Measurements from ENCODE around the gene VPS13A. TPM values are rescaled to one million over a fixed set of nuclear protein-coding genes. Genes with fewer than 3 reads are reported as not detected.
"Not testable (repeated sequence)": the region's sequence is repeated elsewhere in the genome, so short reads cannot be mapped to it uniquely, and the experiment has no call there.

The VPS13A gene
- total RNA-seq, 1 experiment from 2014 or later = 31.5 TPM

- TF ChIP-seq, protein P1, sequence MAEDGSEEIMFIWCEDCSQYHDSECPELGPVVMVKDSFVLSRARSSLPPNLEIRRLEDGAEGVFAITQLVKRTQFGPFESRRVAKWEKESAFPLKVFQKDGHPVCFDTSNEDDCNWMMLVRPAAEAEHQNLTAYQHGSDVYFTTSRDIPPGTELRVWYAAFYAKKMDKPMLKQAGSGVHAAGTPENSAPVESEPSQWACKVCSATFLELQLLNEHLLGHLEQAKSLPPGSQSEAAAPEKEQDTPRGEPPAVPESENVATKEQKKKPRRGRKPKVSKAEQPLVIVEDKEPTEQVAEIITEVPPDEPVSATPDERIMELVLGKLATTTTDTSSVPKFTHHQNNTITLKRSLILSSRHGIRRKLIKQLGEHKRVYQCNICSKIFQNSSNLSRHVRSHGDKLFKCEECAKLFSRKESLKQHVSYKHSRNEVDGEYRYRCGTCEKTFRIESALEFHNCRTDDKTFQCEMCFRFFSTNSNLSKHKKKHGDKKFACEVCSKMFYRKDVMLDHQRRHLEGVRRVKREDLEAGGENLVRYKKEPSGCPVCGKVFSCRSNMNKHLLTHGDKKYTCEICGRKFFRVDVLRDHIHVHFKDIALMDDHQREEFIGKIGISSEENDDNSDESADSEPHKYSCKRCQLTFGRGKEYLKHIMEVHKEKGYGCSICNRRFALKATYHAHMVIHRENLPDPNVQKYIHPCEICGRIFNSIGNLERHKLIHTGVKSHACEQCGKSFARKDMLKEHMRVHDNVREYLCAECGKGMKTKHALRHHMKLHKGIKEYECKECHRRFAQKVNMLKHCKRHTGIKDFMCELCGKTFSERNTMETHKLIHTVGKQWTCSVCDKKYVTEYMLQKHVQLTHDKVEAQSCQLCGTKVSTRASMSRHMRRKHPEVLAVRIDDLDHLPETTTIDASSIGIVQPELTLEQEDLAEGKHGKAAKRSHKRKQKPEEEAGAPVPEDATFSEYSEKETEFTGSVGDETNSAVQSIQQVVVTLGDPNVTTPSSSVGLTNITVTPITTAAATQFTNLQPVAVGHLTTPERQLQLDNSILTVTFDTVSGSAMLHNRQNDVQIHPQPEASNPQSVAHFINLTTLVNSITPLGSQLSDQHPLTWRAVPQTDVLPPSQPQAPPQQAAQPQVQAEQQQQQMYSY (CRISPR knock-in tag; IDR thresholded peaks at IDR 0.05) = no peak
- TF ChIP-seq TEAD4 (CRISPR knock-in tag; IDR thresholded peaks at IDR 0.05) = no peak
- TF ChIP-seq, protein P2, sequence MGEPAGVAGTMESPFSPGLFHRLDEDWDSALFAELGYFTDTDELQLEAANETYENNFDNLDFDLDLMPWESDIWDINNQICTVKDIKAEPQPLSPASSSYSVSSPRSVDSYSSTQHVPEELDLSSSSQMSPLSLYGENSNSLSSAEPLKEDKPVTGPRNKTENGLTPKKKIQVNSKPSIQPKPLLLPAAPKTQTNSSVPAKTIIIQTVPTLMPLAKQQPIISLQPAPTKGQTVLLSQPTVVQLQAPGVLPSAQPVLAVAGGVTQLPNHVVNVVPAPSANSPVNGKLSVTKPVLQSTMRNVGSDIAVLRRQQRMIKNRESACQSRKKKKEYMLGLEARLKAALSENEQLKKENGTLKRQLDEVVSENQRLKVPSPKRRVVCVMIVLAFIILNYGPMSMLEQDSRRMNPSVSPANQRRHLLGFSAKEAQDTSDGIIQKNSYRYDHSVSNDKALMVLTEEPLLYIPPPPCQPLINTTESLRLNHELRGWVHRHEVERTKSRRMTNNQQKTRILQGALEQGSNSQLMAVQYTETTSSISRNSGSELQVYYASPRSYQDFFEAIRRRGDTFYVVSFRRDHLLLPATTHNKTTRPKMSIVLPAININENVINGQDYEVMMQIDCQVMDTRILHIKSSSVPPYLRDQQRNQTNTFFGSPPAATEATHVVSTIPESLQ (CRISPR knock-in tag; IDR thresholded peaks at IDR 0.05) = no peak
- TF ChIP-seq PRRX2 (CRISPR knock-in tag; IDR thresholded peaks at IDR 0.05) = no peak
- TF ChIP-seq, protein P3, sequence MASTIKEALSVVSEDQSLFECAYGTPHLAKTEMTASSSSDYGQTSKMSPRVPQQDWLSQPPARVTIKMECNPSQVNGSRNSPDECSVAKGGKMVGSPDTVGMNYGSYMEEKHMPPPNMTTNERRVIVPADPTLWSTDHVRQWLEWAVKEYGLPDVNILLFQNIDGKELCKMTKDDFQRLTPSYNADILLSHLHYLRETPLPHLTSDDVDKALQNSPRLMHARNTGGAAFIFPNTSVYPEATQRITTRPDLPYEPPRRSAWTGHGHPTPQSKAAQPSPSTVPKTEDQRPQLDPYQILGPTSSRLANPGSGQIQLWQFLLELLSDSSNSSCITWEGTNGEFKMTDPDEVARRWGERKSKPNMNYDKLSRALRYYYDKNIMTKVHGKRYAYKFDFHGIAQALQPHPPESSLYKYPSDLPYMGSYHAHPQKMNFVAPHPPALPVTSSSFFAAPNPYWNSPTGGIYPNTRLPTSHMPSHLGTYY (CRISPR knock-in tag; IDR thresholded peaks at IDR 0.05) = no peak
- TF ChIP-seq NFE2L1 (CRISPR knock-in tag; IDR thresholded peaks at IDR 0.05) = no peak
These were observed 215.0 kb downstream of the VPS13A start (continued) for GRCh38 chr9:77392328-77392727.

GRCh38 chr9:77398581-77398980 is 221.2 kb downstream of the VPS13A start:
- CTCF ChIA-PET, POLR2A ChIA-PET, H3K27ac Mint-ChIP-seq: not testable (repeated sequence)

GRCh38 chr9:77399964-77400363 is 222.6 kb downstream of the VPS13A start:
- H3K36me3 Mint-ChIP-seq = no peaks in the 10 kb centered on the region
- no peak for ATAC-seq
- POLR2A ChIA-PET = no interaction called here
- H3K4me3 Mint-ChIP-seq = no peak overlapping the region
- no peaks in the 10 kb centered on the region for H3K27me3 Mint-ChIP-seq (ENCODE audit: low read depth)
- peaks cover 5% of the 10 kb centered on the region; the same call in 1 of the 2 replicates for H3K9me3 Mint-ChIP-seq
- DNase-seq (ENCODE audit: low spot score) = no peak
- H3K4me1 Mint-ChIP-seq = peaks cover 3% of the 10 kb centered on the region; the same call in 1 of the 2 replicates
- CTCF ChIA-PET = interaction anchor here (0.7 kb wide), 1 partner anchor 52 kb away, joined by 4 read pairs; no protein-coding TSS in a partner anchor
- no peak overlapping the region for H3K27ac Mint-ChIP-seq
- TF ChIP-seq ZNF317 (CRISPR knock-in tag; IDR thresholded peaks at IDR 0.05; ENCODE audit: borderline replicate concordance, low read depth) (no peak), MLX (CRISPR knock-in tag; IDR thresholded peaks at IDR 0.05) (no peak), NFATC4 (CRISPR knock-in tag; IDR thresholded peaks at IDR 0.05) (no peak), TEAD4 (CRISPR knock-in tag; IDR thresholded peaks at IDR 0.05) (no peak), ARID4B (CRISPR knock-in tag; IDR thresholded peaks at IDR 0.05; ENCODE audit: borderline replicate concordance) (no peak), ELF4 (CRISPR knock-in tag; IDR thresholded peaks at IDR 0.05; ENCODE audit: low read depth) (no peak), CTCF (IDR thresholded peaks at IDR 0.05) (no peak)
- TF ChIP-seq, protein P4, sequence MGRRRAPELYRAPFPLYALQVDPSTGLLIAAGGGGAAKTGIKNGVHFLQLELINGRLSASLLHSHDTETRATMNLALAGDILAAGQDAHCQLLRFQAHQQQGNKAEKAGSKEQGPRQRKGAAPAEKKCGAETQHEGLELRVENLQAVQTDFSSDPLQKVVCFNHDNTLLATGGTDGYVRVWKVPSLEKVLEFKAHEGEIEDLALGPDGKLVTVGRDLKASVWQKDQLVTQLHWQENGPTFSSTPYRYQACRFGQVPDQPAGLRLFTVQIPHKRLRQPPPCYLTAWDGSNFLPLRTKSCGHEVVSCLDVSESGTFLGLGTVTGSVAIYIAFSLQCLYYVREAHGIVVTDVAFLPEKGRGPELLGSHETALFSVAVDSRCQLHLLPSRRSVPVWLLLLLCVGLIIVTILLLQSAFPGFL (CRISPR knock-in tag; IDR thresholded peaks at IDR 0.05; ENCODE audit: borderline replicate concordance) = no peak
- TF ChIP-seq, protein P5, sequence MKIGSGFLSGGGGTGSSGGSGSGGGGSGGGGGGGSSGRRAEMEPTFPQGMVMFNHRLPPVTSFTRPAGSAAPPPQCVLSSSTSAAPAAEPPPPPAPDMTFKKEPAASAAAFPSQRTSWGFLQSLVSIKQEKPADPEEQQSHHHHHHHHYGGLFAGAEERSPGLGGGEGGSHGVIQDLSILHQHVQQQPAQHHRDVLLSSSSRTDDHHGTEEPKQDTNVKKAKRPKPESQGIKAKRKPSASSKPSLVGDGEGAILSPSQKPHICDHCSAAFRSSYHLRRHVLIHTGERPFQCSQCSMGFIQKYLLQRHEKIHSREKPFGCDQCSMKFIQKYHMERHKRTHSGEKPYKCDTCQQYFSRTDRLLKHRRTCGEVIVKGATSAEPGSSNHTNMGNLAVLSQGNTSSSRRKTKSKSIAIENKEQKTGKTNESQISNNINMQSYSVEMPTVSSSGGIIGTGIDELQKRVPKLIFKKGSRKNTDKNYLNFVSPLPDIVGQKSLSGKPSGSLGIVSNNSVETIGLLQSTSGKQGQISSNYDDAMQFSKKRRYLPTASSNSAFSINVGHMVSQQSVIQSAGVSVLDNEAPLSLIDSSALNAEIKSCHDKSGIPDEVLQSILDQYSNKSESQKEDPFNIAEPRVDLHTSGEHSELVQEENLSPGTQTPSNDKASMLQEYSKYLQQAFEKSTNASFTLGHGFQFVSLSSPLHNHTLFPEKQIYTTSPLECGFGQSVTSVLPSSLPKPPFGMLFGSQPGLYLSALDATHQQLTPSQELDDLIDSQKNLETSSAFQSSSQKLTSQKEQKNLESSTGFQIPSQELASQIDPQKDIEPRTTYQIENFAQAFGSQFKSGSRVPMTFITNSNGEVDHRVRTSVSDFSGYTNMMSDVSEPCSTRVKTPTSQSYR (CRISPR knock-in tag; IDR thresholded peaks at IDR 0.05) = no peak

More at GRCh38 chr9:77398581-77398980, 221.2 kb downstream of the VPS13A start:
- H3K9me3 Mint-ChIP-seq; H3K4me3 Mint-ChIP-seq; H3K27me3 Mint-ChIP-seq (ENCODE audit: low read depth); ATAC-seq; DNase-seq (ENCODE audit: low spot score); H3K4me1 Mint-ChIP-seq; H3K36me3 Mint-ChIP-seq: not testable (repeated sequence)

All from WTC11 (cell line).